SJSA1 (cell line): ENCODE results near the gene RFC5. TPM values are rescaled to one million over a fixed set of nuclear protein-coding genes. Genes with fewer than 3 reads are reported as not detected.

Experiments used
- DNase-seq, 2 experiments: peaks; one replicate each; pipeline ENCODE4 v3.0.0-alpha.2; 2015 to 2020; ENCODE audit warnings: low spot score in 2 of 2, low read depth in 1 of 2
- H3K27ac ChIP-seq: fragments of 250-450 bp; sonication (Bioruptor Pico); 2 replicates; pipeline ENCODE4 v1.5.1; 2020; ENCODE audit warnings: mild to moderate bottlenecking, moderate library complexity
- H3K27me3 ChIP-seq: fragments of 250-450 bp; sonication (Bioruptor Pico); replicated peaks from 2 replicates; pipeline ENCODE4 v1.5.1; 2020; ENCODE audit warnings: mild to moderate bottlenecking, moderate library complexity
- H3K36me3 ChIP-seq: fragments of 250-450 bp; sonication (Bioruptor Pico); 2 replicates; pipeline ENCODE4 v1.5.1; 2020; ENCODE audit warnings: mild to moderate bottlenecking
- H3K4me1 ChIP-seq: fragments of 250-450 bp; sonication (Bioruptor Pico); replicated peaks from 2 replicates; pipeline ENCODE4 v1.6.1; 2021; ENCODE audit warnings: mild to moderate bottlenecking
- H3K4me3 ChIP-seq: fragments of 250-450 bp; sonication (Bioruptor Pico); 2 replicates; pipeline ENCODE4 v1.5.1; 2020; ENCODE audit warnings: mild to moderate bottlenecking
- H3K9me3 ChIP-seq: fragments of 250-450 bp; sonication (Bioruptor Pico); replicated peaks from 2 replicates; pipeline ENCODE4 v1.5.1; 2020; ENCODE audit warnings: mild to moderate bottlenecking
- total RNA-seq: library from RNA; depleted of rRNA; stranded (reverse); fragments of >200 nt; shearing (Covaris generic); gene quantifications from 2 replicates; pipeline ENCODE4 v1.2.3, GENCODE V29; 2014

Gene RFC5
- total RNA-seq, 1 experiment from 2014 or later, result 47.6 TPM

- DNase-seq, result no peak
- Histone ChIP-seq H3K27me3 (no peaks in the 10 kb centered on the region), H3K27ac (no peak overlapping the region), H3K36me3 (peaks cover 85% of the 10 kb centered on the region), H3K9me3 (no peaks in the 10 kb centered on the region), H3K4me3 (no peak overlapping the region), H3K4me1 (peaks cover 7% of the 10 kb centered on the region)
Observed at GRCh38 chr12:118046430-118046829, 29.9 kb downstream of the RFC5 start.

DNA sequence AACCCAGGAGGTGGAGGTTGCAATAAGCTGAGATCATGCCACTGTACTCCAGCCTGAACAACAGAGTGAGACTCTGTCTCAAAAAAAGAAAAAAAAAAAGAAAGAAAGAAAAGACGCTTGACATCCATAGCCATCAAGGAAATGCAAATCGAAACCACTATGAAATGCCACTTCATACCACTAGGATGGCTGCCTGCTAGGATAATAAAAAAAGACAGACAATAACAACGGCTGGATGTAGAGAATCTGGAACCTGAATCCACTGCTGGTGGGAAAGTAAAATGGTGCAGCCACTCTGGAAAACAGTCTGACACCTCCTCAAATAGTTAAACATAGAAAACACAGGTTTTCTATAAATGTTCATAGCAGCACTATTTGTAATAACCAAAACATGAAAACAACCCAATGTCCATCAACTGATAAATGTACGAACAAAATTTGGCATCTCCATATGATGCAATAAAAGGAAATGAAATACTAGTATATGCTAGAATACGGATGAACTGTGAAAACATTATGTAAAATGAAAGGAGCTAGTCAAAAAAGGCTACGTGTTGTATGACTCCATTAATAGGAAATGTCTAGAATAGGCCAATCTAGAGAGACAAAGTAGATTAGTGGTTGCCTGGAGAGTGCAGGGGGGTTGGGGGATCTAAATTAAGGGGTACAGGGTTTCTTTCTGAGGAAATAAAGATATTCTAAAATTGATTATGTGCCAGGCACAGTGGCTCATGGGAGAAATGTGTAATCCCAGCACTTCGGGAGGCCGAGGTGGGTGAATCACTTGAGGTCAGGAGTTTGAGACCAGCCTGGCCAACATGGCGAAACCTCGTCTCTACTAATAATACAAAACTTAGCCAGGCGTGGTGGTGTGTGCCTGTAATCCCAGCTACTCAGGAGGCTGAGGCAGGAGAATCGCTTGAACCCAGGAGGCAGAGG, 34.7 kb downstream of the RFC5 start:
- Histone ChIP-seq H3K4me1 (peaks cover 42% of the 10 kb centered on the region), H3K9me3 (no peaks in the 10 kb centered on the region), H3K36me3 (peaks cover 60% of the 10 kb centered on the region), H3K27me3 (no peaks in the 10 kb centered on the region), H3K27ac (peak overlapping the region; percentile 55), H3K4me3 (no peak overlapping the region)
- DNase-seq, result no peak

GRCh38 chr12:118052324-118053070, 36.0 kb downstream of the RFC5 start:
- H3K4me3 ChIP-seq, result no peak overlapping the region
- peak; percentile 95 to 96 for DNase-seq

GRCh38 chr12:118053071-118053985, 36.8 kb downstream of the RFC5 start:
- H3K9me3 ChIP-seq, result no peaks in the 10 kb centered on the region
- no peaks in the 10 kb centered on the region for H3K27me3 ChIP-seq
- no peak overlapping the region for H3K4me3 ChIP-seq
- peak overlapping the region; percentile 65 for H3K27ac ChIP-seq
- H3K4me1 ChIP-seq, result peaks cover 55% of the 10 kb centered on the region
- no peak for DNase-seq
- H3K36me3 ChIP-seq, result peaks cover 51% of the 10 kb centered on the region

More at GRCh38 chr12:118052324-118053070, 36.0 kb downstream of the RFC5 start:
- peaks cover 53% of the 10 kb centered on the region for H3K36me3 ChIP-seq
- peak overlapping the region; percentile 65 for H3K27ac ChIP-seq
- H3K4me1 ChIP-seq, result peaks cover 54% of the 10 kb centered on the region
- H3K27me3 ChIP-seq, result no peaks in the 10 kb centered on the region
- no peaks in the 10 kb centered on the region for H3K9me3 ChIP-seq

GRCh38 chr12:118055144-118055557, 38.6 kb downstream of the RFC5 start:
- H3K4me3 ChIP-seq, result no peak overlapping the region
- peak; percentile 45 to 60 for DNase-seq
- peaks cover 72% of the 10 kb centered on the region for H3K4me1 ChIP-seq
- H3K27me3 ChIP-seq, result no peaks in the 10 kb centered on the region
- peaks cover 43% of the 10 kb centered on the region for H3K36me3 ChIP-seq
- H3K27ac ChIP-seq, result no peak overlapping the region
- H3K9me3 ChIP-seq, result no peaks in the 10 kb centered on the region

DNA sequence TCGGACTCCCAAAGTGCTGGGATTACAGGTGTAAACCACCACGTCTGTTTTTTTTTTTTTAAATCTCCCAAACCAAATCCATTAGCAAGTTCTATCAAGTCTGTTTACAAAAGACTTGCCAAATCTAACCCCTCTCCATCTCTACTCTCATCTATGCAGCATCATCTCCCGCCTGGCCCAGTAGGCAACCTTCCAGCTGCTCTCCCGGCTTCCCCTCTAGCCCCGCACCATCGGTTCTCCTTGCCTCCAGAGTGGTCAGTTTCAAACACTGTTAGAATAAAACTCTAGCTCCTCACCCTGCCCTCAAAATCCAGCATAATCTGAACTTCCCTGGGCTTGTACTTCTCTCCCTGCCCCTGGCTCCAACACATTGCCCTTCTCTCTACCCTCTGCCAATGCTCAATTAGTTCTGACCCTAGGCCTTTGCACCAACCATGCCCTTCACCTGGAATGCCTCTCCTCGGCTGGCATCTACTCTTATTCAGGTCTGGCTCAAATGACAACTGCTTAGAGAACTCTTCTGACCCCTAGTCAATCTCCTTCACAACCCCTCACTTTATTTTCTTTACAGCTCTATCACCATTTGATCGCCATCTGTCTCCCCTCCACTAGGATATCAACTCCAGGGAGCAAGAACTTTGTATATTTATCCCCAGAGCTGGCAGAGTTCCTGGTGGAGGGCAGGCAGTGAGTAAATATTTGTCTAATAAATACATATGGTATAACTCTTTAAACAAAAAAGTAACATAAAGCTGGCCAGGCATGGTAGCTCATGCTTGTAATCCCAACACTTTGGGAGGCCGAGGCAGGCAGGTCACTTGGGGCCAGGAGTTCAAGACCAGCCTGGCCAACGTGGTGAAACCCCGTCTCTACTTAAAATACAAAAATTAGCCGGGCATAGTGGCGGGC, 39.6 kb downstream of the RFC5 start:
- no peak overlapping the region; the same call in 1 of the 2 replicates for H3K27ac ChIP-seq
- peak in 1 of 2 experiments; percentile 22 for DNase-seq
- peaks cover 38% of the 10 kb centered on the region for H3K36me3 ChIP-seq
- peaks cover 68% of the 10 kb centered on the region for H3K4me1 ChIP-seq
- no peak overlapping the region for H3K4me3 ChIP-seq
- no peaks in the 10 kb centered on the region for H3K9me3 ChIP-seq
- H3K27me3 ChIP-seq, result no peaks in the 10 kb centered on the region

- H3K36me3 ChIP-seq, result peaks cover 26% of the 10 kb centered on the region
- no peak overlapping the region for H3K27ac ChIP-seq
- H3K4me3 ChIP-seq, result no peak overlapping the region
- DNase-seq, result no peak
- H3K27me3 ChIP-seq, result no peaks in the 10 kb centered on the region
- H3K4me1 ChIP-seq, result peaks cover 63% of the 10 kb centered on the region
- H3K9me3 ChIP-seq, result no peaks in the 10 kb centered on the region
Observed at GRCh38 chr12:118058227-118058626, 41.7 kb downstream of the RFC5 start.

DNA sequence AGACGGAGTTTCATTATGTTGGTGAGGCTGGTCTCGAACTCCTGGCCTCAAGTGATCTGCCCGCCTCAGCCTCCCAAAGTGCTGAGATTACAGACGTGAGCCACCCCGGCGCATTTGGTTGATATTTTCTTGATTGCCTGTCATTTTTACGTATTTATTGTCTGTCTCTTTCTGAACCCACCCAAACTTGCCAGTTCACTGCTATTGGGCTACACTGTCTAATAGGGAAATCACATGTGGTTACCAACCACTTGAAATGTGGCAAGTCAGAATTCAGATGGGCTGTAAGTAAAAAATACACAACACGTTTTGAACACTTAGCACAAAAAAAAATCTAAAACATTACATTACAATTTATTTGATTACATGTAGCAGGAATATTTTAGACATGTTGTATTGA, 42.4 kb downstream of the RFC5 start:
- no peak for DNase-seq
- peaks cover 21% of the 10 kb centered on the region for H3K36me3 ChIP-seq
- peak overlapping the region; percentile 87 for H3K4me3 ChIP-seq

GRCh38 chr12:118059341-118060191, 43.1 kb downstream of the RFC5 start:
- H3K4me3 ChIP-seq, result peak overlapping the region; percentile 87
- H3K4me1 ChIP-seq, result peaks cover 61% of the 10 kb centered on the region
- no peaks in the 10 kb centered on the region for H3K27me3 ChIP-seq
- DNase-seq, result peak; percentile 48 to 50
- peak overlapping the region; percentile 99 for H3K27ac ChIP-seq
- H3K9me3 ChIP-seq, result no peaks in the 10 kb centered on the region
- H3K36me3 ChIP-seq, result peaks cover 21% of the 10 kb centered on the region

More for the DNA sequence above, 42.4 kb downstream of the RFC5 start:
- Histone ChIP-seq H3K27ac (peak overlapping the region; percentile 99), H3K4me1 (peaks cover 63% of the 10 kb centered on the region), H3K27me3 (no peaks in the 10 kb centered on the region), H3K9me3 (no peaks in the 10 kb centered on the region)

GRCh38 chr12:118060301-118061010, 44.0 kb downstream of the RFC5 start:
- no peaks in the 10 kb centered on the region for H3K27me3 ChIP-seq
- peak overlapping the region; percentile 99 for H3K27ac ChIP-seq
- peak; percentile 60 to 64 for DNase-seq
- peak overlapping the region; percentile 87 for H3K4me3 ChIP-seq
- H3K9me3 ChIP-seq, result no peaks in the 10 kb centered on the region
- peaks cover 21% of the 10 kb centered on the region for H3K36me3 ChIP-seq
- H3K4me1 ChIP-seq, result peaks cover 57% of the 10 kb centered on the region
